GM21367 (cell line): Measurements from ENCODE around the gene MRPS18B.
"Not testable (repeated sequence)": the region's sequence is repeated elsewhere in the genome, so short reads cannot be mapped to it uniquely, and the experiment has no call there.

Experiments used
- ATAC-seq: cut with Tn5 transposase; IDR thresholded peaks from one replicate; pipeline ENCODE4 v1.9.1; 2021; ENCODE audit not compliant: unreplicated experiment

Gene MRPS18B

GRCh38 chr6:30635834-30636233 is 18.2 kb downstream of the MRPS18B start:
- no peak for ATAC-seq

- ATAC-seq, result no peak
Measured at GRCh38 chr6:30640481-30640880, 22.8 kb downstream of the MRPS18B start.

GRCh38 chr6:30641048-30641447 is 23.4 kb downstream of the MRPS18B start:
- ATAC-seq, result no peak

- ATAC-seq, result no peak
Measured at GRCh38 chr6:30643656-30644055, 26.0 kb downstream of the MRPS18B start.

DNA sequence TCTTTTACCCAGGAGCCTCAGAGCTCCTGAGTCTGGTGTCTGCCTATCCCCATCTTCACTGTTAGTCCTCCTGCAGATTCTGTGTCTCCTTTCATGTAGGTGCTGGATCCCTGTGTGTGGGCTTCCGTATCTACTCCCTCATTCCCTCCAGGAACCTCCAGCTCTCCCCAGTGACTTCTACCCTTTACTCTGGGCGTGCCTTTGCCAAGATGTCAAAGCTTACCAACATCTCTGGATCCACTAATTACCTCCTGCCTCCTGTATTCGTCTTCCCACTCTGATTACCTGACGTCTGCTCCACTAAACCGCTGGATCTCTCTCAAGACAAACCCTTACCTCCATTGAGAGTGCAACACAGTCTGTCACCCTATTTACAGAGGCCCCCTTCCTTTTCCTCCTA is 27.1 kb downstream of the MRPS18B start:
- no peak for ATAC-seq

DNA sequence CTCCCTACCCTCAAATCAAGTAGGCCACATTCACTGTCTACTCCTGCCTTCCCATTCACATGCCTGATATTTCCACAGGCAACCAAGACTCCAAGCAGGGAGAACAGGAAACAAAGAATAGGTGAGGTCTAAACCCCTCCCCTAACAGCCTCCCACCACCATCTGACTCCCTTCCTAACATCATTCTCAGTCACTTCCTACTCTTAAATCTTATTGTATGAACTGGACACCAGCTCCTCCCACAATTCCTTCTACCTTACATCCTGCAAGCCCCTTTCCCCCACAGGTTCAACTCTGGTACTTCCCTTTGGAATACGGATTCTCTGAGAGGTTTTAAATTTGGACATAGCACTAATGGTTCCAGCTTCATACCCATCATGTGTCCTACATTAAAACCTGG is 28.3 kb downstream of the MRPS18B start:
- no peak for ATAC-seq

DNA sequence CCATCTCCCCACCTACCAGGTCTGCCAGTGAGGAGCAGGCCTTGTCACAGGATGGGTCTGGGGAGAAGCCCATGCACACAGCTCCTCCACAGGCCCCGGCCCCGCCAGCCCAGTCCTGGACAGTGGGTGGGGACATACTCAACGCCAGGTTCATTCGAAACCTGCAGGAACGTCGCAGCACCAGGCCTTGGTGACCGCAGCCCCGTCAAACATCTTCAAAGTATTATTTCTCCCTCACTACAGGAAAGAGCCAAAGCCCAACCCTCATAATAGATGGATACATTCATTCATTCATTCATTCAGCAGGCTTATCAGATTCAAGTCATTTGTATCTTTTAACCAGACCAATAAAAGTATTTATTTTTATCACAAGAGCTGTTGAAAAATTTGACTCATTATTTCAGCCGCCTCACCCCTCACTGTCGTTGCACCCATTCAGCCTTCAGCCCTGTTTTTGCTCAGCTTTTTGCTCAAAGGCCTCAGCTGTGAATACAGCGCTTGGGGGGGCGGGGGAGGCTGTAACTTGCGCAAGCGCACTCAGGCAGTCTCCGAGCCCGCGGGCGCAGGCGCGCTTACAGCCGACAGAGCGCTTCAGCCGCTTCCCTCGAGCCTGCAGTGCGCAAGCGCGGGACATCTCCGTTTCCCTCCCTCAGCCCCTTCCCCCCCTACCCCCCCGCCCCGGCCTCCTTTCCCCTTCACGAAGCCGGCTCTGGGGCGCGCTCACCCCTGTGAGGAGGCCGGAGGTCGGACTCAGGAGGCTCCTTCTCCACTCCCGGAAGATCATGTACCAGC is 29.0 kb downstream of the MRPS18B start, which contains the start of gene C6orf136:
C6orf136 (plus strand) TSS at position 684 of the 792 bp plus-strand sequence; CDS start at position 783, 99 bp downstream.
- peak; percentile 44 for ATAC-seq

GRCh38 chr6:30647242-30648116 is 29.8 kb downstream of the MRPS18B start:
- ATAC-seq, result peak; percentile 50

- no peak for ATAC-seq
Measured at GRCh38 chr6:30651143-30651542, 33.5 kb downstream of the MRPS18B start.

GRCh38 chr6:30654798-30655742 is 37.4 kb downstream of the MRPS18B start:
- ATAC-seq, result no peak

DNA sequence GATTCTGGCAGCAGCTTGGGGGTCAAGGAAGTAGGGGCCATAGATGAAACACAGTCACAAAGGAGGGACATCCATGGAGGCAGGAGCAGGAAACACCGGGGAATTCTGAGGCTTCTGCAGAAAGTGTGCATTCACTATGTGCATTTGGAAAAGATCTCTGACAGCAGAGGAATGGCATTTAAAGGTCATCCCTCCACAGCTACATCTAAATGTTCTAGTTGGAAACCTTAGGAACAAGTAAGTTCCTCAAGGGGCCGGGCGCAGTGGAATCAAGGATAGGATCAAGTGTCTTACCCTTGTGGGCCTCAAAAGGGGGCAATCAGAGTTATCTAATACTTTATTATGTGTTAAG is 38.1 kb downstream of the MRPS18B start:
- ATAC-seq, result no peak

DNA sequence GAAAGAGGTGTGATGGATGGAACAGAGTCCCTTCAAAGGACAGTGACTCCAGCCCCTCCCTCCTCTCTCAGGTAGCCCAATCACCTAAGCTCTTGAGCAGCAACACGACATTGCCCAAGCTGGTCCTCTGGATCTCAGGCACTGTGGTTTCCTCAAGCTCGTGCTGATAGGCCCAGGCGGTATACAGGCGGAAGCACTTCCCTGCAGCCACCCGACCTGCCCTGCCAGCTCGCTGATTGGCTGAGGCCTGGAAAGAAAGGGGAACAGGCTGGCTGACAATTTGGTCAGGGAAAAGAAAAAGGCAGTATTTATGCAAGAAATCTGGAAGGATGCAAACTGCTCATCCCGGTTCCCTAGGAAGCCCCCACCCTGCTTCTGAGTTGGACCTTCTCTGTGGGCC is 38.9 kb downstream of the MRPS18B start:
- no peak for ATAC-seq

DNA sequence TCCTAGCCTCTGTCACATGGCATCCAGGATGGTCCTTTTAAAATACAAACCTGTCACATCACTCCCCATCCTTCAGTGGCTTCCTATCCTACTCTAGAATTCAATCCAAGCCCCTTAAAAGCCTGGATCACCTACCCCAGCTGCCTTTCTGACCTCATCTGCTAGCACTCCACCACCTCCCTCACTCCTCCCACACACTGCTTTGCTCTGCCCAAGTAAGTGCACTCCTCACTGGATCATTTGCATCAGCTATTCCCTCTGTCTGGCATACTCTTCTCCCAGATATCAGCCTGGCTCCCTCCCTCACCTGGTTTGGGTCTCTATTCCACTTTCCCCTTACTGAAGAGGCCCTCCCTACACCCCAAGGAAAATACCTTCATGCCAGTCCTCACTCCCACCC is 39.8 kb downstream of the MRPS18B start:
- no peak for ATAC-seq

GRCh38 chr6:30657922-30658321 is 40.3 kb downstream of the MRPS18B start:
- not testable (repeated sequence) for ATAC-seq

- no peak for ATAC-seq
Measured at GRCh38 chr6:30664994-30665767, 47.5 kb downstream of the MRPS18B start.

DNA sequence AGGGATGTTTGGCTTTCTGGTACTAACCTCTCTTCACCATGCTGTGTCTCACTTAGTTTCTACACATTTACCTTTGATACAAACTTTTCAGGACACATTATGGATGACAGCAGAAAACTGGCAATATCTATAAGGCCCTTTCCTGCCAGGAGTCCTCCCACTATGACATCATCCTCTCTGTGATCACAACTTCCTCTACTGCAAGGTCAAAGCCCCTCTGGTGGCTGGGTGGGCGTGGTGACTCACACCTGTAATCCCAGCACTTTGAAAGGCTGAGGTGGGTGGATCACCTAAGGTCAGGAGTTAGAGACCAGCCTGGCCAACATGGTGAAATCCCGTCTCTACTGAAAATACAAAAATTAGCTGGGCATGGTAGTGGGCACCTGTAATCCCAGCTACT is 48.7 kb downstream of the MRPS18B start:
- ATAC-seq, result not testable (repeated sequence)

DNA sequence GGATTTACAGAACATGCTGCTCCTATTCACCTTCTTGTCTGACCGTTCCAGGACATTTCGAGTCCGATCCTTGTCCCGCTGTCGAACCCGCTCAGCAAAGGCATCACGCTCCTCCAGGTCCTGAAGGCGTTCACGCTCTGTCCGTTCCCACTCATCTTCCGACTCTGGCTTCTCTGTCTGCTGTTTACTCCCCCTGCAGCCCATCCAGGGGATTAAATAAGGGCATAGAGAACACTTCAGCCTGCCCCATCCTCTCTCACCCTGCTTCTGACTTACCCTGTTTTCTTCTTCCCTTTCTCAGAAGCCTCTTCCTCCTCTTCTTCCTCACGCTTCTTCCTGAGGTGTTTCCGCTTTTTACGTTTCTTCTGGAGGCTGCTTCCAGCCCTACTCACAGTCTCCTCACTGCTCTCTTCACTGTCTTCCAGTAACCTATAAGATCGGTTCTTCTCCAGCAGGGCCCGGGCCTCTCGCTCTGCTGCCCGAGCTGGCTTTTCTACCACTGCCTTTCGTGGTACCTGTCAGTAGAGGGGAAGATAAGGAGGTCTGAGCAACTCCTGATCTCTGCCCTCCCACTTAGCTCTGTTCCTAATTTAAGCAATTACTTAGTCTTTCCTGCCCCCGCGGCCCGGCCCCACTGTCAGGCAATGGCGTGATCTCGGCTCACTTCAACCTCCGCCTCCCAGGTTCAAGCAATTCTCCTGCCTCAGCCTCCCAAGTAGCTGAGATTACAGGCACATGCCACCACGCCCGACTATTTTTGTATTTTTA is 53.3 kb downstream of the MRPS18B start:
- no peak for ATAC-seq

GRCh38 chr6:30672445-30673253 is 55.0 kb downstream of the MRPS18B start, which contains the start of gene DHX16:
DHX16 (minus strand) TSS chr6:30673006; CDS start chr6:30672841, 165 bp downstream.
- ATAC-seq, result peak; percentile 61
